ENCODE results near the gene FANCC. TPM values are rescaled to one million over a fixed set of nuclear protein-coding genes. Genes with fewer than 3 reads are reported as not detected.

The FANCC gene
- total RNA-seq, 6 experiments from 2014 or later, result 4.7 to 7.1 (median 5.7) TPM

DNA sequence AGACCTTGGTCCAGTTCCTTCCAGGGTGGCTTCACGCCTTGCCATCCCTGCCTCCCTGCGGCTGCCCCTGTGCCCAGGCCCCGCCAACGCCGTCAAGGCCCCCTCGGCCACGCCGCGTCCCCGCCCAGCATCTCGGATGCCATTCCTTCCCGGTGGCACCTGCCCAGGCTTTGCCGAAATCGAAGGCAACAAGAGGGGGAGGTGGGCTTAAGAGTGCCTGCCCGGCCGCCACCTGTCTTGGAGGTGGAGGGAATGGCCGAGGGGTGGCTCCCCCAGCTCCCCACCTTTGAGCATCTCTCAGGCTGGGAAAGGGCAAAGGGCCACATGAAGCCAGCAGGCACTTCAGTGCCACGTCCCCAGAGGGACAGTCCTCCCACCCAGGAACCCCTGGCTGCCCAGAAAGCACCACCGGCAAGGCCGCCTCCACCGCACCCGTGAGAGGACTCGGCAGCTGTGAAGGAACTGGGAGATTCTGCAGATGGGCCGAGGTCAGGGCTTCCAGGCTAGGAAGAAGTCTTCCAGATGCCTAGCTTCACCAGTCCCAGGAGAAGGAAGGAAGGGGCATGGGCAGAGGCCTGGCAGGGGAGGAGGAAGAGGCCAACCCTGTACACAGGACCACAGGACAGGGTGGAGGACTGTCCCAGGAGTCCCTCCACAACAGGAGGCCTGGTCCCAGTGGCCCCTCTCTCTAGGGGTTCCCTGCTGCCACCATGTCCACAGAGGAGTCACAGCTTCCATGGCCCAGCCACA lies 218.0 kb downstream of the FANCC start:
- peak overlapping the region; percentile 24; the same call in 1 of the 2 replicates for H3K27ac Mint-ChIP-seq
- no peak for TF ChIP-seq CTCF (IDR thresholded peaks at IDR 0.05)
- no peak for DNase-seq
- no peak overlapping the region for H3K4me3 Mint-ChIP-seq
- peaks cover 34% of the 10 kb centered on the region for H3K4me1 Mint-ChIP-seq (ENCODE audit: low read depth)
- peaks cover 8% of the 10 kb centered on the region for H3K27me3 Mint-ChIP-seq (ENCODE audit: insufficient read depth)
- H3K36me3 Mint-ChIP-seq (ENCODE audit: low read depth), result peaks cover 26% of the 10 kb centered on the region; the same call in 1 of the 2 replicates
- no peaks in the 10 kb centered on the region for H3K9me3 Mint-ChIP-seq

DNA sequence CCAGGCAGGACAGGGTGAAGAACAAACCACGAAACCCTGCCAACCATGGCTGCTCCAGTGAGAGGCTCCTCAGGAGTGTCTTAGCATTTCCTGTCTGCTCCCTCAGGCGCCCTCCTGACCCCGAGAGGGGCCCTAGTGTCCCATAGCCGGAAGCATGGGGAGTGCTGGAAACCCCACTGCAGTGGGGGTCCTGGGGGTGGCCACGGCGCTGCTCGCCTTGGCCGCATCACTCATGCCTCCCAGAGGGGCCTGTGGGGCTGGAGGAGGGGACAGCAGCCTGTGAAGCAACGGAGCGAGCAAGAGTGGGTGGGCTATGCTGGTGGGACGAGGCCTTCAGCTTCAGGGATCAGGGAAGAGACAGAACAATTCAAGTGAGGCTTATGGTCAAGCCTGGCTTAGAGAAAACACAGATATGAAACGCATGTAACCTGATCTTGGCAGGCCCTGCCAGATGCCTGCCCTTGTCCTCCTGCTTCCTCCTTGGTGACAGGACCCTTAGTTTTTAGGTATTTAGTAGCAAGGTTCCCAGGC lies 219.1 kb downstream of the FANCC start:
- no peaks in the 10 kb centered on the region for H3K9me3 Mint-ChIP-seq
- peaks cover 26% of the 10 kb centered on the region; the same call in 1 of the 2 replicates for H3K36me3 Mint-ChIP-seq (ENCODE audit: low read depth)
- H3K27ac Mint-ChIP-seq, result peak overlapping the region; percentile 7; the same call in 1 of the 2 replicates
- no peak for DNase-seq
- no peak for TF ChIP-seq CTCF (IDR thresholded peaks at IDR 0.05)
- no peak overlapping the region for H3K4me3 Mint-ChIP-seq
- peaks cover 34% of the 10 kb centered on the region for H3K4me1 Mint-ChIP-seq (ENCODE audit: low read depth)
- peaks cover 12% of the 10 kb centered on the region for H3K27me3 Mint-ChIP-seq (ENCODE audit: insufficient read depth)

DNA sequence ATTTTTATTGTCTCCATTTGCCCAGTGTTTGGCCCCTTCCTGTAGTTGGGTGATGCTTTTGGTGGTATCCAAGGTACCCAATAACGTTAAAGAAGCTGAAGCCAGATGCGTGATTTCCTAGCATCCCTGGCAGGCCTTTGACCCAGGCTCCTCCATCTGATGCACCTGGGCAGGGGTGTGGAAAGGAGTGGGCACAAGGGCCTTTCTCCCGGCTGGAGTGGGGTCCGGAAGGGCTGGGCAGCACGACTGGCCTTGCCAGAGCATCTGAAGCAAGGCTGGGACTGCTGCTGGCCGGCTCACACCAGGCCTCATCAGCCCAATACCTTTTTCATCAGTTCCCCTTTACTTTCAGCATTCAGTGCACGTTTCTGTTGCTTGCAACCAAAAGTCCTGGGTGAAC lies 220.2 kb downstream of the FANCC start:
- no peak for DNase-seq

DNA sequence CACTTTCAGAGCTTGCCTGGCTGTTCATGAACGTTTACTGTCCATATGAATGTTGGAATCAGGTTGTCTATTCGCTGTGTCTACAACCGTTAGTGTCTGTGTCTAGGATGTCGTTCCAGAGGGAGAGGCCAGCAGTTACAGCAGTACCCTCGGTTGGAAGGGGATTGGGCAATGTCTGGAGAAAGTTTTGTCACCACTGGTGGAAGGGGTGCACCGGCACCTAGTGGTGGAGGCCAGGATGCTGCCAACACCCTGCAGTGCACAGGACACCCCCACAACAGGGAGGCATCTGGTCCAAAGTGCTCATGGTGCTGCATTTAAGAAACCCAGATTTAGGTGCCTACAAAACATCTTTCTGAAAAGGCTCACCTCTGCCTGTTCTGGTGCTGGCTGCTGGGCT lies 220.7 kb downstream of the FANCC start:
- H3K4me1 Mint-ChIP-seq (ENCODE audit: low read depth), result peaks cover 47% of the 10 kb centered on the region

More for the DNA sequence above, 220.2 kb downstream of the FANCC start:
- Mint-ChIP-seq H3K9me3 (no peaks in the 10 kb centered on the region), H3K4me1 (ENCODE audit: low read depth) (peaks cover 42% of the 10 kb centered on the region), H3K27ac (no peak overlapping the region), H3K27me3 (ENCODE audit: insufficient read depth) (peaks cover 21% of the 10 kb centered on the region), H3K4me3 (no peak overlapping the region), H3K36me3 (ENCODE audit: low read depth) (peaks cover 34% of the 10 kb centered on the region; the same call in 1 of the 2 replicates)
- no peak for TF ChIP-seq CTCF (IDR thresholded peaks at IDR 0.05)

DNA sequence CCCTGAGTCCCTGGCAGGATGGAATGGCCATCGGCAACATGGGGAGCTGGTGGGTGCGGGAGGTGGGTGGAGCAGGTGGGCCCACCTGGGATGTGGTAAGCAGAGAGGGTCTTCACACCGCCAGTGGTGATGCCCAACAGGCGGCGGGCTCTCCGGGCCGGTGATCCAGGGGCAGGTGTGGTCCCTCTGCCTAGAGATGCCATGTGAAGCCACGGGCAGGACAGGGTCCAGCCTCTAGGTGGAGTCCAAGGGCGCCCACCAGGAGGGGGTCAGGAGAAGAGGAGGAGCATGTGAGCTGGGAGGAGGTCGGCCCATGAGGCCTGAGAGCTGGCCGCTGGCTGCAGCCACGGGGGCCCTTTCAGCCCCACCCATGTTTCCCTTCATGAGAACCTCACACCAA lies 221.1 kb downstream of the FANCC start:
- Mint-ChIP-seq H3K27ac (no peak overlapping the region), H3K36me3 (ENCODE audit: low read depth) (peaks cover 34% of the 10 kb centered on the region; the same call in 1 of the 2 replicates), H3K9me3 (no peaks in the 10 kb centered on the region; the same call in 1 of the 2 replicates), H3K4me3 (no peak overlapping the region; the same call in 1 of the 2 replicates), H3K4me1 (ENCODE audit: low read depth) (peaks cover 51% of the 10 kb centered on the region), H3K27me3 (ENCODE audit: insufficient read depth) (peaks cover 26% of the 10 kb centered on the region)
- peak; percentile 22 for TF ChIP-seq CTCF (IDR thresholded peaks at IDR 0.05)
- DNase-seq, result no peak

More for the DNA sequence above, 220.7 kb downstream of the FANCC start:
- Mint-ChIP-seq H3K27me3 (ENCODE audit: insufficient read depth) (peaks cover 23% of the 10 kb centered on the region), H3K27ac (no peak overlapping the region), H3K9me3 (no peaks in the 10 kb centered on the region), H3K4me3 (no peak overlapping the region), H3K36me3 (ENCODE audit: low read depth) (peaks cover 34% of the 10 kb centered on the region; the same call in 1 of the 2 replicates)
- DNase-seq, result no peak
- TF ChIP-seq CTCF (IDR thresholded peaks at IDR 0.05), result no peak

Data from HFFc6 (cell line).